ENCODE data around the gene PLPP4. TPM values are rescaled to one million over a fixed set of nuclear protein-coding genes. Genes with fewer than 3 reads are reported as not detected.

The PLPP4 gene
- total RNA-seq, 1 experiment from 2014 or later = 47.7 TPM

DNA sequence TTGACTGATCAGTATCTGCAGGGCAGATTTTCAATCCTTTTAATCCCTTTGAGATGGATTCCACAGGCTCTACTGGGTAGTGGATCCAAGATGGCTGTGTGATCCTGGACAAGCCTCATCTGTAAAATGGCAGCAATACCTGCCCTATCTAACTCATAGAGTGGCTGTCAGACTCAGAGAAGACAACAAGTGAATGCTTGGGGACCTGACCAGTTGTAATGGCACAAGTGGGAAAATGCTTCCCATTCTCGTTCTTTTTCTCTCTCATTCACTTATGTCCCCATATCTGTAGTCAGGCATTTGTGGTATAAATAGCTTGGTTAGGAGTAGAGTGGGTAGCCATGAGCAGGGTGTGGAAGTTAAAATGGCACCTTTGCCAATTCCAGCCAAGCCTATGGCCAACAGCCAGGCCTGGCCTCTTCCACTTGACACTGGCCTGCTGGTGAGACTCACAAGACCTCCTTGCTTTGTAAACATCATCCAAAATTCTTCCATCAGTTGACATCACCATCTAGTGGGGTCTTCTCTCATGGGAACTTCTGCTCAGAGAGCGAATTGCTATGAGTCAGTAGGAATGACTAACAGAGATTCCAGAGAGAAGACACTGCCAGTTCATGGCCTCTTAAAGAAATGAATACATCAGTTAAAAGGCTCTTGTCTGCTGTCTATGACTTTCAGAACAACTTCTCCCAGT is 150.1 kb downstream of the PLPP4 start:
- DNase-seq (ENCODE audit: low read depth) = peak; percentile 96

DNA sequence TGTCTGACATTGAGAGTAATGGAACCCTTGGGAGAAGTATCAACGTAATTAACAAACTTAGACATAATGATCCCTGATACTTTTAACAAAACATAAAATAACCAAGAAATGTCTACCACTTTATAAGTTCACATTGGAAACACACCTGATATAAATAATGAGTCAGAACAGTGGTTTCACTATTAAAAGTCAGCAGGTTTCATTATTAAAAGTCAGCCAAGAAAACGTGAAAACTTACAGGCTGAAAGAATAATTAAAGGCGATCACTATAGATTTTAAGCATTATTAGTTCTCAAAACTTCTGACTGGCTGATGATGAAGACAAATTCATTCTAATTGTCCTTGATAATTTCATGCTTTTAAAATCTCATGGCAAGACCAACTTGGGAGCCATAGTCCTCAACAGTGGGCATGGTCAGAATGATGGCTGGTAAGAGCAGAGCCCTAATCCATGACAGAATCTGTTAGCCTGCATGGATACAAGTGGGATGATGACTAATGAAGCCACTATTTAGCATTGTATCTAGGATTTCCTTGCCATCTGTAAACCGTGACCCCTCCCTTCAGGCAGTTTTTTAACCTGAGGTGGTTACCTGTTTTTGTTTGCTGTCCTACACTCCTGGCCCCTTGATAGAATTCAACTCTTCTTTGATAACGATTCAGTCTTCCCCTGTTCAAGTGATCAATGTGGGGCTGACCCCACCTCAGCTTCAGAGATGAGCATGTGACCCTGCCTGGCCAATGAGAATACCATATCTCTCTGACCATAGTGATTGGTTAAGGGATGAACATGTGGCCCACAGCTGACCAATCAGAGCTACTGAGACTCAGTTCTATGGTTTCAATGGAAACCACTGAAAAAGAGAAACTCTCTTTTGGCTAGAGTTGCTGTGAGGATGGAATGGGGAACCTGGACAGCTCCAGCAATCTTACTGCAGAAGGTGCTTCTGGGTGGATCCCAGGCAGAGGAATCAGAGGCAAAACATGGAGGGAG is 151.0 kb downstream of the PLPP4 start:
- DNase-seq (ENCODE audit: low read depth) = peak; percentile 70

DNA sequence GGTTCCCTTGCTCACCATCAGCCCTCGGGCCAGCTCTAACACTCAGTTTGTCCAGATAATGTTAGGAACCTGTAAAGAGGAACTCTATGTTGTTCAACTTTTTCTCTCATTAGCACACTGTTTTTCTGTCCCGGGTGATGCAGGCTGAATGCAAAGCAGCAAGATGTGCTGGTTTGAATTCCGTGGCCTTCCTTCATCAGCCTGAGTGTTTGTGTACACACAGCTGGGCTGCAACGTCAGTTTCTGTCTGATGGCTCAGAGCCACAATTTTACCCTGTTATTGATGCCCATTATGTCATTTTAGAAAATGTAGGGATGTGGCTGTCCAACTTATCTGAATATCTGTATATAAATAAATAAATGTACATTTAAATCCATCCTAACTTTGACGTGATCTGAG is 152.0 kb downstream of the PLPP4 start:
- DNase-seq (ENCODE audit: low read depth) = no peak

DNA sequence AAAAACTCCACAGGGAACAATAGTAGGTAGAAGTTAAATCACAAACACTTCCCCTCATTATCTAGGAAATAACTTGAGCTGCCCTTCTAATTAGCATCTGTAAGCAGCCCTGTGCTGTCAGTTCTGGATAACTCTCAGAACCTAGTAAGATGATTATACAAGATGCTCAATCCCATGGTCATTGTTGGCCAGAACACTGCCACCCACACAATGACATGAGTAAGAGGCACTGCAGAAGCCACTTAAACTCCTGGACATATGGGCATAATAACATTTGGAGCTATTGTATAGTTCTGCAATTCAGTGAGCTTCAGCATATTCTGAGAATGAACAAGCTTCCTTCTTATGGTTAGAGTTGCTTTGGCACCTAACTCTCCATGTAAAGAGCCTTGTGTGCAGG is 153.8 kb downstream of the PLPP4 start:
- no peak for DNase-seq (ENCODE audit: low read depth)

DNA sequence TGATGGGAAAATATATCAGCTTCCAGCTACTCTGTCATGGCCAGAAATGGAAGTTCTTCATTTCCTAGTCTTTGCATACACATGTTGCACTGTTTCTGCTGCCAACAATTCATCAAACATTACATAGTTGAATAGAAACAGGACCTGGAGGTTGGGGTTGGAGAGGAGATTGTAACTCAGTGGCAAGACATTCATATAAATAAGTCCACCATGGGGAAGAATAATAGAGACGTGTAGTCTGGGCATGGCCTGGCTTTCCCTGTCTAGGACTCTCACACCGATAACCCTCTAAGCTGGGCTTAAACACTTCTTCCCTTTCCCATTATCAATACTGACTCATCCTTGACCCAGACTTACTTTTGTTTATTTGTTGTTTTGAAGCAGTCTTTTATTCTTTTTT is 155.7 kb downstream of the PLPP4 start:
- DNase-seq (ENCODE audit: low read depth) = no peak

DNA sequence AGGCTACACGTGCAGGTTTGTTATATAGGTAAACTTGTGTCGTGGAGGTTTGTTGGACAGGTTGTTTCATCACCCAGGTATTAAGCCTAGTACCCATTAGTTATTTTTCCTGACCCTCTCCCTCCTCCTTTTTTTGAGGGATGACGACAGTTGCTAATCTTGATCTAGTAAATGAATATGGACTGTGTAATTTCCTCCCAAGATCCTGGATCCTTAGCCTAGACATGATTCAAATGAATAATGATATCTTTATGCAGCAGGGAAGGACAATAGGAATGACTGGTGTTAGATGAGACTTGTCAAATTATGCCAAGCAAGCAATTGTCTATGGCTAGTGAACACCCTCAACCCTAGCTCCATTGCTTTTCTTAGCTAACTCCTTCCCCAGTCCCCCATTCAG is 156.2 kb downstream of the PLPP4 start:
- peak; percentile 30 for DNase-seq (ENCODE audit: low read depth)

DNA sequence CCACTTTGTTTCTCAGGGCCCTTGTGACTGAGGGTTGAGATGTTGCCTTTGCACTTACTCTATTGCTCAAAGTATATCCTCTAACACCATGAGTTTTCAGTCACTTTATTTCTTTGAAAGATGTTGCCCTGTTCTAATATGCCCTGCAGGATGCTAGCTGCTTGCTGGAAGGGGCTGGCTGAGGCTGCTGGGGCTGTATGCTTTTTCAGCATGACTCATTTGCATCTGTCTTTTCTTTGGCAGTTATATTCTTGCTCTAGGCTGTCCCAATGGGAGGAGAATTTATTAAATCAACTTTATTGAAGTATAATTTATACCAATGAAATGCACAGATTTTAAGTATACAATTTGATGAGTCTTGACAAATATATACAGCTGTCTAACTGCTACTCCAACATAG is 157.7 kb downstream of the PLPP4 start:
- DNase-seq (ENCODE audit: low read depth) = no peak

DNA sequence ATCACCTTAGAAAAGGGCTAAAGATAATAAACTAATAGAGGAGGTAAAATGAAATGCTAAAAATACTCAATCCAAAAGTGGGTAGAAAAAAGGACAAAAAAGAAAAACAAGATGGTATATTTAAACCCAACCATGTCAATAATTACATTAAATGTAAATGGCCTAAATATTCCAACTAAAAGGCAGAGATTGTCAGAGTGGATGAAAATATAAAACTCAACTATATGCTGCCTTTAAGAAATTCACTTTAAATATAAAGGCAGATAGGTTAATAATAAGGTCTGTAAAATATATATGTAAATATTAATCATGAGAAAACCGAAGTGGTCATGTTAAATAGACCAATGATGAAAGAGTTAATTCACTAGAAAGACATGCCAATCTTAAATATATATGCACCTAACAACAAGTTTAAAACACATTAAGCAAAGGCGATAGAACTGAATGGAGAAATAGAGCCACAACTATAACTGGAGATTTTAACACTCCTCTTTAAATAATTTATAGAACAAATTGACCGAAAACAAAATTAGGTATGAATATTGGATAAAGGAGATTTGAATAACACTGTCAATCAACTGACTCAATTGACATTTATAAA is 159.4 kb downstream of the PLPP4 start:
- DNase-seq (ENCODE audit: low read depth) = no peak

DNA sequence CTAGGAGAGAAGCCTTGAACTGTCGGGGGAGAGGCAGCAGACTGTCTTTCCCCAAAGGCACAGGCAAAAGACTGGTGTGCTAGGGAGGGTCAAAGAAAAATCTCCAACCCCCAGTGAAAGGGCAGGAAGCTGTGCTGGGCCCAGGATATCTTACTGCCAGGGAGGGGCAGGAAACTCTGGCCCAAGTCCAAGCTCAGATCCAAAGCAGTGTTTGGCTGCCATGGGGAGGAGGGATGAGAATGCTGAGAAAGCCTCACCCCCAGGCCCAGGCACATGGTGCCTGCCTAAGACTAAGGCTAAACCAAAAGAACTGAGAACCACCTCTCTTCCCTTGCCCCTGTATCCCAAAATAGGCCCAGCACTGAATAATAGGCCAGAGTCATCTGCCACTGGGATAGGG is 171.2 kb downstream of the PLPP4 start:
- DNase-seq (ENCODE audit: low read depth) = peak; percentile 44

DNA sequence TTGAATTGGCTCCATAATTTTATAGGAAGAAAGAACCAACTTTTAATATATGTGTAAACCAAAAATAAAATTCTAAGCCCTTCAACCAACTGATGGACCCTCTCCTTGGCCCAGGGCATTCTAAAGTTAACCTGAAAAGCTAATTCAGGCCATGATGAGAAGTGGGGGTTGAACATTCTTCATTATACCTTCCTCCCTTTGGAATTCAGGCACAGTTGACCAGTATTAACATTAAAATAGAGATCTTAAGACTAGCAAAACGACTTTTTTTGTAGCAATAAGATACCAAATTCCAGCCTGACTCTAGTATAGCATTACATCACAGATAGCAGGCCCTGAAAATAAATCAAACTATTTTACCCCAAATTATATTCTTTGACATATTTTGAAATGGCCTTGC is 173.2 kb downstream of the PLPP4 start:
- no peak for DNase-seq (ENCODE audit: low read depth)

DNA sequence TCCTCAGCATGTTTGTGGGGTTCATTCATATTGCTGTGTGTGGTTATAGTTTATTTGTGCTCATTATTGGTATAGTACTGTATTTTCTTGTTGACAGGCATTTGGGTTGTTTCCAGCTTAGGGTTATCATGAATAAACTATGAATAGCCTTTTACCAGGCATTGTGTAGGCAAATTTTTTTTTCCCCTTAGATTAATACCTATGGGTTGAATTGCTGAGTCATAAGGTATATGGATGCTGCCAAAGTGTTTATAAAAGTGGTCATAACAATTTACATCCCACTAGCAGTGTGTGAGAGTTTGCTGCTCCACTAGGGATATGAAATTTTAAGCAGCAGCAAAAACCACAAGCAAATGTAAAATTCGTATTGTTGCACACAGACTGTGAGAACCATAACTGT is 175.0 kb downstream of the PLPP4 start:
- no peak for DNase-seq (ENCODE audit: low read depth)

DNA sequence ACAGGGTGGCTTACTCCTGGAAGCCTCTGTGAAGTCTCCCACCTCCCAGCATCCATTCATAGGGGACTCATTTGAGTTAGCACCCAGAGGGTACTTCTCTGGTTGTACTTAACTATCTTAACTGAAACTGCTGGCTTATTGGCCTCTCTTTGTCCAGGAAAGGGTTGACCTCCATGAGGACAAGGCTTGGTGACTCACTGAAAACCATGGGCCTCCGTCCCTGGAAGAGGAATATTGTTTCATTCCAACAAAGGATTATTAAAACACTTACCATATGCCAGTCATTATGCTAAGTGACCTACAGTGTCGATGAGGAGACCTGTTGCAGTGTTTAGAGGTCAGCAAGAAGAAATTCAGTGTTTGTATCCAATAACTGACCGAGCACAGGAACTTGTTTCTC is 175.9 kb downstream of the PLPP4 start:
- no peak for DNase-seq (ENCODE audit: low read depth)

DNA sequence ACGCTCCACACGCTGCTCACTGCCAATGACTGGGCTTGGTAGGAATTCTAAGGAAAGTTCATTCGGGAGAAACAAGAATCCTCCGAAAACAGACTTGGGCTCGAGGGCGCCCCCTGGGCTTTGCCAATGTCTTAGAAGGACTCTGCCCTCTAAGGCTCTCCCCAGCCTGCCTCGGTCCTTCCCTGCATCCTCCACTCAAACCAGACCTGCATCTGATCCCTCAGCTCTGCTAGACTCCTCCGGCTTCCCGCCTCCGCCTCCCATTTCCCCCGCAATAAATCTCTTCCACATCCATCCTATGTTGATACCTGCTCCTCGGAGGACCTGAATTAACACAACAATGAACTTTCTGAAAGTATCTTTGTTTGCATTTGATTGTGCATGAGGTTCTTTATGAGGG is 177.6 kb downstream of the PLPP4 start:
- DNase-seq (ENCODE audit: low read depth) = no peak
